Keratinocyte (primary cell): ENCODE data around the gene HOXD11. TPM values are rescaled to one million over a fixed set of nuclear protein-coding genes. Genes with fewer than 3 reads are reported as not detected.
A peak's percentile ranks its signal among the peaks of the same experiment; 100 is the strongest.

Experiments
- DNase-seq: peaks from one replicate; pipeline ENCODE4 v3.0.0-alpha.2; 2011; ENCODE audit warnings: low read depth, missing footprints, low spot score
- FAIRE-seq: peaks from 2 replicates; lab custom pipeline; 2011; peaks lifted over from hg19 to GRCh38; lab: Jason Lieb, UNC
- H2AFZ ChIP-seq: 2 replicates; pipeline ENCODE4 v1.6.0; 2012; ENCODE audit warnings: low read length, control low read depth, inconsistent platforms; ENCODE audit not compliant: control insufficient read depth
- H3K27ac ChIP-seq: 2 replicates; pipeline ENCODE4 v1.5.1; 2011; ENCODE audit warnings: low read length; ENCODE audit not compliant: control insufficient read depth, insufficient read depth
- H3K27me3 ChIP-seq: 3 replicates; pipeline ENCODE4 v1.6.0; 2011; ENCODE audit warnings: low read length; ENCODE audit not compliant: control insufficient read depth, insufficient read depth; ENCODE audit errors: extremely low read depth
- H3K36me3 ChIP-seq, 2 experiments: 2 replicates in 1 of 2; 3 replicates in 1 of 2; pipeline ENCODE4 v1.5.1; 2011; ENCODE audit warnings: low read length in 2 of 2, mild to moderate bottlenecking in 1 of 2; ENCODE audit not compliant: control insufficient read depth in 2 of 2, insufficient read depth in 2 of 2; ENCODE audit errors: extremely low read depth in 1 of 2
- H3K4me1 ChIP-seq: 3 replicates; pipeline ENCODE4 v1.5.1; 2011; ENCODE audit warnings: low read length; ENCODE audit not compliant: control insufficient read depth, insufficient read depth; ENCODE audit errors: extremely low read depth
- H3K4me2 ChIP-seq: 3 replicates; pipeline ENCODE4 v1.6.0; 2011; ENCODE audit warnings: low read depth, low read length; ENCODE audit not compliant: control insufficient read depth, insufficient read depth; ENCODE audit errors: extremely low read depth
- H3K4me3 ChIP-seq, 3 experiments: fragments of 200-600 bp in 1 of 3; sonication (generic) in 1 of 3; 2 replicates in 2 of 3; 3 replicates in 1 of 3; pipeline ENCODE4 v1.5.1; 2011 to 2016; ENCODE audit warnings: low read length in 3 of 3, mild to moderate bottlenecking in 3 of 3, control low read depth in 2 of 3, inconsistent platforms in 1 of 3, low read depth in 1 of 3, mixed read lengths in 1 of 3, mixed run types in 1 of 3, moderate library complexity in 1 of 3; ENCODE audit not compliant: control insufficient read depth in 2 of 3, insufficient read depth in 2 of 3; ENCODE audit errors: extremely low read depth in 1 of 3
- H3K79me2 ChIP-seq: 2 replicates; pipeline ENCODE4 v1.6.0; 2012; ENCODE audit warnings: low read length; ENCODE audit not compliant: control insufficient read depth, insufficient read depth
- H3K9ac ChIP-seq: 3 replicates; pipeline ENCODE4 v1.6.0; 2011; ENCODE audit warnings: low read length; ENCODE audit not compliant: control insufficient read depth, insufficient read depth; ENCODE audit errors: extremely low read depth
- H3K9me1 ChIP-seq: 3 replicates; pipeline ENCODE4 v1.6.0; 2011; ENCODE audit warnings: low read length; ENCODE audit not compliant: control insufficient read depth, insufficient read depth; ENCODE audit errors: extremely low read depth
- H3K9me3 ChIP-seq: 2 replicates; pipeline ENCODE4 v1.5.1; 2012; ENCODE audit warnings: low read depth, low read length; ENCODE audit not compliant: control insufficient read depth
- H4K20me1 ChIP-seq: 3 replicates; pipeline ENCODE4 v1.6.0; 2011; ENCODE audit warnings: low read length; ENCODE audit not compliant: control insufficient read depth, insufficient read depth; ENCODE audit errors: extremely low read depth
- EZH2 ChIP-seq: IDR thresholded peaks from one replicate; pipeline ENCODE4 v1.6.1; 2012; ENCODE audit warnings: inconsistent platforms, mild to moderate bottlenecking, low read length, moderate library complexity
- dilution Hi-C: fragments of 300-500 bp; cut with MboI; formaldehyde crosslinking; loops from one replicate; pipeline ENCODE4 v1.7.0; 2020; ENCODE audit warnings: low sequenced_read_pairs; ENCODE audit not compliant: extremely low pct_ligation_motif_present
- polyA plus RNA-seq, 5 experiments: library from polyadenylated mRNA; depleted of rRNA in 3 of 5; stranded (reverse) in 3 of 5; stranded (forward) in 1 of 5; unstranded in 1 of 5; fragments of >200 nt; gene quantifications; 1 replicate in 1 of 5; 2 replicates in 3 of 5; 3 replicates in 1 of 5; pipeline versions ENCODE4 v1.2.1 to v1.2.3, GENCODE V29; 2011 to 2012; ENCODE audit warnings: missing spikeins in 2 of 5, low read depth in 1 of 5, low replicate concordance in 1 of 5
- TF ChIP-seq, protein P1 (sequence below), 3 experiments: IDR thresholded peaks in 1 of 3; conservative IDR thresholded peaks in 1 of 3; optimal IDR thresholded peaks in 1 of 3; 2 replicates in 2 of 3; 3 replicates in 1 of 3; pipeline versions ENCODE3 to v1.5.1; 2011; ENCODE audit warnings: low read length in 3 of 3, mild to moderate bottlenecking in 3 of 3, moderate library complexity in 2 of 3, control low read depth in 1 of 3, inconsistent platforms in 1 of 3; ENCODE audit not compliant: insufficient read depth in 2 of 3; ENCODE audit errors: extremely low read depth in 1 of 3

HOXD11 gene
- polyA plus RNA-seq, 1 donor (not counting 4 experiments of a cell fraction or from before 2014, with no cell fraction given) = not detected

DNA sequence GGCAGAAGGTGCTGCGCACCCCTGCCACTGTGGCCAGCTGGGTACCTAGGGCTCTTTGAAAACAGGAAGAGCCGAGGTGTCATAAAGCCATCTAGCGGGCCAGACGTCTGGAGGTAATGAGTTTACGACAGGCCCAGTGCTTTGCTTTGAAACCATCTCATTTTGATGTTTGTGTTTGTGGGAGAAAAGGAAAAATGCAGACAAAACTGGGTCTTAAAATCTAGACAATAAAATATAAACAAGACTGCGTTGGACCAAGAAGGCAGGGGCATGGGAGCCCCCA is 18.6 kb downstream of the HOXD11 start:
- Histone ChIP-seq H4K20me1 (no peaks in the 10 kb centered on the region), H3K4me2 (no peak overlapping the region), H3K27me3 (peaks cover 96% of the 10 kb centered on the region), H2AFZ (no peak overlapping the region), H3K27ac (no peak overlapping the region), H3K9me1 (no peaks in the 10 kb centered on the region), H3K9me3 (no peaks in the 10 kb centered on the region), H3K4me1 (no peaks in the 10 kb centered on the region), H3K4me3 (no peak overlapping the region), H3K36me3 (no peaks in the 10 kb centered on the region), H3K79me2 (no peaks in the 10 kb centered on the region), H3K9ac (no peak overlapping the region)
- DNase-seq = no peak
- dilution Hi-C loops = no loop called here
- TF ChIP-seq, protein P1, sequence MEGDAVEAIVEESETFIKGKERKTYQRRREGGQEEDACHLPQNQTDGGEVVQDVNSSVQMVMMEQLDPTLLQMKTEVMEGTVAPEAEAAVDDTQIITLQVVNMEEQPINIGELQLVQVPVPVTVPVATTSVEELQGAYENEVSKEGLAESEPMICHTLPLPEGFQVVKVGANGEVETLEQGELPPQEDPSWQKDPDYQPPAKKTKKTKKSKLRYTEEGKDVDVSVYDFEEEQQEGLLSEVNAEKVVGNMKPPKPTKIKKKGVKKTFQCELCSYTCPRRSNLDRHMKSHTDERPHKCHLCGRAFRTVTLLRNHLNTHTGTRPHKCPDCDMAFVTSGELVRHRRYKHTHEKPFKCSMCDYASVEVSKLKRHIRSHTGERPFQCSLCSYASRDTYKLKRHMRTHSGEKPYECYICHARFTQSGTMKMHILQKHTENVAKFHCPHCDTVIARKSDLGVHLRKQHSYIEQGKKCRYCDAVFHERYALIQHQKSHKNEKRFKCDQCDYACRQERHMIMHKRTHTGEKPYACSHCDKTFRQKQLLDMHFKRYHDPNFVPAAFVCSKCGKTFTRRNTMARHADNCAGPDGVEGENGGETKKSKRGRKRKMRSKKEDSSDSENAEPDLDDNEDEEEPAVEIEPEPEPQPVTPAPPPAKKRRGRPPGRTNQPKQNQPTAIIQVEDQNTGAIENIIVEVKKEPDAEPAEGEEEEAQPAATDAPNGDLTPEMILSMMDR (optimal IDR thresholded peaks at IDR 0.05 in 1 of 3, IDR thresholded peaks at IDR 0.05 in 1 of 3, conservative IDR thresholded peaks at IDR 0.05 in 1 of 3; ENCODE audit: extremely low read depth in 1 of 3, insufficient read depth in 2 of 3, low read length in 3 of 3) = no peak
- TF ChIP-seq EZH2 = peak; percentile 31
- FAIRE-seq = no peak

DNA sequence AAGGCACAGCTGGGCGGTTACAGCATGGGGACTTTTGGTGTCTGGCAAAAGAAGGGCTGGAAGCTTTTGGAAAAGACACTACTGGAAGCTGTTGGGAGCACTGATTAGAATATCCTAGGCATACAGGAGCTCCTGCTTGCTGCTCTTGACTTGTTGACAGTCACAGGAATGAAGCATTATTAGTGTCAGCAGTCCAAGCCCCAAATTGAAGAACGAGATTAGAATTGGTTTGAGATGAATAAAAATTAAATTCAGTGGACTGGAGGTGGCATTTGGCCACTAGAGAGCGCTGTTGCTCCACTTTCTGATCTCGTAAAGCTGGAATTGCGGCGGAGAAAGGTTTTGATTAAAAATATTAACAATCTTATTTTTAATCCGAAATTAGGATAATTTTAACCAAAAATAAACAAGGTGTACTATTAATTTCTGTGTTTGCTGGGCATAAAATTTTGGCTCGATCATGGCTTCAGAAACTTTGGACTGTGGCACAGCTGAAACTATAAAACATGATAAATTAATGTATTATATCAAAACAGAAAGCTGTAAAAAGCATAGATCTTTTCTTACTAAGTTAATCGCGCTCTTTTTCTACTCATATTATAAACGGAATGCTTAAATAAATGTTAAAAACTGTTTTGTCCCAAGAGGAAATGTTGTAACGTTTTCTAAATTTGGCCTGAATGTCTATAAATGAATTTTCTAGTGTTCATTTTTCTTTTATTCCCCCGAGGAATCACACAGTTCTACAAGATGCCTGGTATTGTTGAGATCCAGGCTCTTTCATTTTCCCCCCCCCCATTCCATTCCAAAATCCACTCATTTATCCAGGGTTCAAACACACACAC is 20.1 kb downstream of the HOXD11 start:
- Histone ChIP-seq H3K4me3 (no peak overlapping the region), H3K4me2 (no peak overlapping the region)
- no peak for FAIRE-seq

More for the DNA sequence above, 20.1 kb downstream of the HOXD11 start:
- no peaks in the 10 kb centered on the region for H3K79me2 ChIP-seq
- dilution Hi-C loops = no loop called here
- TF ChIP-seq, protein P1 (optimal IDR thresholded peaks at IDR 0.05 in 1 of 3, IDR thresholded peaks at IDR 0.05 in 1 of 3, conservative IDR thresholded peaks at IDR 0.05 in 1 of 3; ENCODE audit: extremely low read depth in 1 of 3, insufficient read depth in 2 of 3, low read length in 3 of 3) = peak; percentile 58 to 74 (median 70)
- no peak for TF ChIP-seq EZH2
- no peaks in the 10 kb centered on the region for H3K4me1 ChIP-seq
- no peaks in the 10 kb centered on the region for H3K36me3 ChIP-seq
- no peaks in the 10 kb centered on the region for H3K9me1 ChIP-seq
- H3K9me3 ChIP-seq = no peaks in the 10 kb centered on the region
- DNase-seq = no peak
- H4K20me1 ChIP-seq = no peaks in the 10 kb centered on the region
- peaks cover 94% of the 10 kb centered on the region for H3K27me3 ChIP-seq
- H3K27ac ChIP-seq = no peak overlapping the region
- H3K9ac ChIP-seq = no peak overlapping the region
- no peak overlapping the region for H2AFZ ChIP-seq
